ENCODE results near the gene TPPP2. TPM values are rescaled to one million over a fixed set of nuclear protein-coding genes. Genes with fewer than 3 reads are reported as not detected.
A peak's percentile ranks its signal among the peaks of the same experiment; 100 is the strongest.

TPPP2 gene
- total and polyA plus RNA-seq, 4 experiments from 2014 or later, result not detected

DNA sequence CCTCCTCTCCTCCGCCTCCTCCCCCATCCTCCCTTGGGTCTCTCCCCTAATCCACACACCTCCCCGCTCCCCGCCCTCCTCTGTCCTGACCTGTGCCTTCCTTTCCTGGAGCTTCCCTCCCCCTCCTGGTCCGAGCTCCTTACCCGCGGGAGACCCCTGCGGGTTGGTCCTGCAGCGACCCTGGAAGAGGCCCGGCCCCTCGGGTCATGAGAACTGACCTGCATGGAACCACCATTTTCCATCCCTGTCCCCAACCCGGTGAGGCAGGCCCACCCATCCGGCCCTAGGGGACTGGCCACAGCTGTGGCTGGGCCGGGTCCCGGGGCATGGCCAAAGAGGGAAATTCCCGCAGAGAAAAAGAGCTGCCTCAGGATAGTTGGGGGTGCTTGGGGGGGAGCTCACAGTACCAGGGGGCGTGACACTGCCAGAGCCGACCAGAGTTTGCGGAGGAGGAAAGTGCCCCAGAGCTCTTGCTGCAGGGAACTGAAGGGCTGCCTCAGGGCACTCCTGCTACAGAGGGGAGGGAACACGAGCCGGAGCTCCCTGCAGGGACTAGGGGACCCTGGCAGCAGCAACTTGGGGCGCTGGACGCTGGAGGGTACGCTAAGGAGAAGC is 40.7 kb downstream of the TPPP2 start:
- Histone ChIP-seq H3K27me3 (ENCODE audit: insufficient read depth, low read length) (peaks cover 52% of the 10 kb centered on the region), H3K36me3 (ENCODE audit: insufficient read depth, low read length) (no peaks in the 10 kb centered on the region), H3K9me3 (ENCODE audit: control insufficient read depth in 1 of 2, low read length in 2 of 2) (no peaks in the 10 kb centered on the region), H3K4me3 (ENCODE audit: low read length in 2 of 2) (peak overlapping the region; percentile 23 to 42), H3K4me1 (ENCODE audit: insufficient read depth, low read length) (peaks cover 35% of the 10 kb centered on the region), H3K27ac (ENCODE audit: low read depth, low read length) (peak overlapping the region; percentile 25)
- H3K4me3 Mint-ChIP-seq, result peak overlapping the region; percentile 80 to 90 (median 86)
- POLR2A ChIA-PET (ENCODE audit: partially characterized antibody), result interaction anchor here (0.7 to 2.4 kb wide), 13 partner anchors 9 to 674 kb away, joined by 3 to 22 read pairs (median 5); partner anchors contain the start of gene NDRG2
- intact Hi-C loops (cut with micrococcal nuclease), result loop anchor here (1.0 kb wide), 1 partner anchor 17 kb away; no protein-coding TSS in a partner anchor
- H3K9me3 Mint-ChIP-seq, result no peaks in the 10 kb centered on the region
- peaks cover 22 to 41% (median 30%) of the 10 kb centered on the region in 4 donors for H3K4me1 Mint-ChIP-seq
- H3K36me3 Mint-ChIP-seq, result no peaks in the 10 kb centered on the region
- peak overlapping the region; percentile 54 to 88 (median 83) for H3K27ac Mint-ChIP-seq
- CTCF ChIA-PET (ENCODE audit: partially characterized antibody), result interaction anchor here (0.8 to 4.3 kb wide), 11 partner anchors 17 to 100 kb away, joined by 3 to 60 read pairs (median 5); no protein-coding TSS in a partner anchor
- DNase-seq, result peak in 4 of 5 donors; percentile 24 to 33 (median 26)
- H3K27me3 Mint-ChIP-seq, result peaks cover 31 to 50% of the 10 kb centered on the region in 2 donors

DNA sequence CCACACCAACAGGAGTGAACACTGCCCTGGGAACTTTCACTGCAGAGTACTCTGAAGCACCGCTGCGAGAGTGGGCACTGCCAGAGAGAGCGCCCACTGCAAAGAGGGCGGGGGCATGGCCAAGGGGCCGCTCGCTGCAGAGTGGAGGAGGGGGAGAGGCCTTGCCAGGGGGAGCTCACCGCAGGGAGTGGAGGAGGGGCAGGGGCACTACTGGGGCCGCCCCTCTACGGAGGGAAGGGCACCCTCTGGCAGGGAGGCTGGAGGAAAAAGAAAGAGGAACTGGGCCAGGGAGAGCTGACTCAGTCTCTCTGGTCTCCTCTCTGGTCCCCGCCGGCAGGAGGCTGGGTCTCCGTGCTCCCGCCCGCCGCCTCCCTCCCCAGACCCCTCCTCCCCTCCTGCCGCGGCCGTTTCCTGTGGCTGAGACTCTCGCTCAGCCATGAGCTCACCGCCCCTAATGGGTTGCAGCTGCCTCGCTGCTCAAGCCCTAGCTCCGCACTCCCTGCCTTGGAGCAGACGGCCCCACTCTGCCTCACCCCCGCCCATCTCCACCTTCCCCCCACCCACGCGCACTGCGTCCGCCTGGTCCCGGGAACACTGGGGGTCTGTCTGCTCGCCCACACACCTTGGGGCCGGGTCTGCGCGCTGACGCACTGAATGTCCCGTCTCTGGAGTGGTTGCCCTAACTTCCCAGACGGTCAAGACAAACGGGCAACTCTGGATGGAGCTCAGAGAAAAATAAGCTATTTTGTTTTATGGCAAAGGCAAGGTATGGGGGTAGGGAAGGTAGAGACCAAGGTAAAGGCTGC is 41.4 kb downstream of the TPPP2 start:
- Mint-ChIP-seq H3K4me1 (peaks cover 22 to 41% (median 30%) of the 10 kb centered on the region in 4 donors), H3K27me3 (peaks cover 29 to 50% of the 10 kb centered on the region in 2 donors), H3K9me3 (no peaks in the 10 kb centered on the region), H3K36me3 (no peaks in the 10 kb centered on the region), H3K4me3 (peak overlapping the region; percentile 80 to 90 (median 86)), H3K27ac (peak overlapping the region in 6 of 7 donors; percentile 77 to 88 (median 83))
- ChIA-PET POLR2A (ENCODE audit: partially characterized antibody) (interaction anchor here (1.0 to 2.4 kb wide), 11 partner anchors 10 to 56 kb away, joined by 3 to 22 read pairs (median 6); partner anchors contain the start of gene NDRG2), CTCF (ENCODE audit: partially characterized antibody) (interaction anchor here (0.8 to 4.3 kb wide), 13 partner anchors 16 to 100 kb away, joined by 3 to 60 read pairs (median 4); no protein-coding TSS in a partner anchor)
- Histone ChIP-seq H3K9me3 (ENCODE audit: control insufficient read depth in 1 of 2, low read length in 2 of 2) (no peaks in the 10 kb centered on the region), H3K4me1 (ENCODE audit: insufficient read depth, low read length) (peaks cover 35% of the 10 kb centered on the region), H3K36me3 (ENCODE audit: insufficient read depth, low read length) (no peaks in the 10 kb centered on the region), H3K27me3 (ENCODE audit: insufficient read depth, low read length) (peaks cover 52% of the 10 kb centered on the region), H3K27ac (ENCODE audit: low read depth, low read length) (peak overlapping the region; percentile 25), H3K4me3 (ENCODE audit: low read length in 2 of 2) (peak overlapping the region in 1 of 2 donors; percentile 42)
- DNase-seq, result peak in 4 of 5 donors; percentile 23 to 75 (median 32)
- intact Hi-C loops (cut with micrococcal nuclease), result loop anchor here (1.0 kb wide), 1 partner anchor 16 kb away; no protein-coding TSS in a partner anchor

DNA sequence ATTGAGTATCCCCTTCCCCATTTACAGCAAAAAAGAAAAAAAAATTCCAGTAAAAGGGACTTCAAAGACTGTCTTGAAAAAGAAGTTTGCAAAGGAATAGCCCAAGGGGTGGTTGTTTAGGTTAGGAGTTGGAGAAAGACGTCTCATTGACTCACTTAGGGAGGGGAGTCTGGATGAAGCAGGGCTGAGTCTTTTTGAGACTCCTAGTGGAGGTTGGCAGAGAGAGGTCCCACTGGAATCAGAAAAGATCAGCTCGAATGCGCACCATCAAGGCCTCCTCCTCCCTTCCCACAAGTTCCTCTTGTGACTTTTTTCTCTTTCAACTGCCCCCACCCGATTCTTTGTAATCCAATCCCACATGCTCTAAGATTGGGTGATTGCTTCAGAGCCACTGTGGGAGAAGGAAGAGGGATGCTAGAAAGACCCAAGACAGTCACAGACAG is 42.0 kb downstream of the TPPP2 start:
- POLR2A ChIA-PET (ENCODE audit: partially characterized antibody), result interaction anchor here (2.1 to 2.4 kb wide), 3 partner anchors 15 to 32 kb away, joined by 7 to 22 read pairs (median 20); no protein-coding TSS in a partner anchor
- no peak for DNase-seq
- Mint-ChIP-seq H3K27me3 (peaks cover 26 to 46% of the 10 kb centered on the region in 2 donors), H3K9me3 (no peaks in the 10 kb centered on the region), H3K4me3 (peak overlapping the region in 6 of 8 donors; percentile 83 to 90 (median 86)), H3K36me3 (no peaks in the 10 kb centered on the region), H3K4me1 (peaks cover 22 to 41% (median 30%) of the 10 kb centered on the region in 4 donors), H3K27ac (peak overlapping the region in 5 of 7 donors; percentile 31 to 81 (median 52))
- Histone ChIP-seq H3K9me3 (ENCODE audit: control insufficient read depth in 1 of 2, low read length in 2 of 2) (no peaks in the 10 kb centered on the region), H3K27ac (ENCODE audit: low read depth, low read length) (no peak overlapping the region), H3K4me1 (ENCODE audit: insufficient read depth, low read length) (peaks cover 35% of the 10 kb centered on the region), H3K27me3 (ENCODE audit: insufficient read depth, low read length) (peaks cover 52% of the 10 kb centered on the region), H3K36me3 (ENCODE audit: insufficient read depth, low read length) (no peaks in the 10 kb centered on the region), H3K4me3 (ENCODE audit: low read length in 2 of 2) (no peak overlapping the region)
- intact Hi-C loops (cut with micrococcal nuclease), result no loop called here
- CTCF ChIA-PET (ENCODE audit: partially characterized antibody), result interaction anchor here (0.8 to 4.3 kb wide), 11 partner anchors 16 to 101 kb away, joined by 3 to 60 read pairs (median 5); no protein-coding TSS in a partner anchor

DNA sequence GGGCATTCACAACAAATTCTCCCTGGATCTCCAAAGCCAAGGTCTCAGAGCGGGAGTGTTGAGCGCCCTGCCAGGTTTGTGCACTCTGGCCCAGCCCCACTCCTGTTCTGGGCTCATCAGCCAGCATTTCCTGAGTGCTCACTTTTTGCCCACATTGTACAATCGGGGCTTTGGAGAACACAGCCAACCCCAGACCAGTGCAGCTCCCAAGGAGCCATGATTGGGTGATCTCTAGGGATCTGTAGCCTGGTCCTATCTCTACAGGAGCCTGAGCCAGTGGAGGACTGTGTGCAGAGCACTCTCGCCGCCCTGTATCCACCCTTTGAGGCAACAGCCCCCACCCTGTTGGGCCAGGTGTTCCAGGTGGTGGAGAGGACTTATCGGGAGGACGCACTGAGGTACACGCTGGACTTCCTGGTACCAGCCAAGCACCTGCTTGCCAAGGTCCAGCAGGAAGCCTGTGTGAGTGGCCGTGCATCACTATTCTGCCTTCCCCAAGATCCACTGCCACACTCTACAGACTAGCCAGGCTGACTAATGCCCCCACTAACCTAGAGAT is 42.8 kb downstream of the TPPP2 start:
- no peak overlapping the region for H3K27ac ChIP-seq (ENCODE audit: low read depth, low read length)
- intact Hi-C loops (cut with micrococcal nuclease), result no loop called here
- no peaks in the 10 kb centered on the region for H3K36me3 ChIP-seq (ENCODE audit: insufficient read depth, low read length)
- CTCF ChIA-PET (ENCODE audit: partially characterized antibody), result interaction anchor here (1.4 to 4.3 kb wide), 4 partner anchors 20 to 58 kb away, joined by 4 to 60 read pairs (median 32); no protein-coding TSS in a partner anchor
- H3K27me3 ChIP-seq (ENCODE audit: insufficient read depth, low read length), result peaks cover 46% of the 10 kb centered on the region
- DNase-seq, result no peak
- H3K4me1 ChIP-seq (ENCODE audit: insufficient read depth, low read length), result peaks cover 35% of the 10 kb centered on the region
- POLR2A ChIA-PET (ENCODE audit: partially characterized antibody), result no interaction called here
- H3K27me3 Mint-ChIP-seq, result peaks cover 21 to 41% of the 10 kb centered on the region in 2 donors
- H3K4me3 ChIP-seq (ENCODE audit: low read length in 2 of 2), result no peak overlapping the region
- no peak overlapping the region for H3K27ac Mint-ChIP-seq
- H3K9me3 Mint-ChIP-seq, result no peaks in the 10 kb centered on the region
- peak overlapping the region in 2 of 8 donors; percentile 52 to 86 for H3K4me3 Mint-ChIP-seq
- no peaks in the 10 kb centered on the region for H3K36me3 Mint-ChIP-seq
- H3K4me1 Mint-ChIP-seq, result peaks cover 22 to 41% (median 30%) of the 10 kb centered on the region in 4 donors
- no peaks in the 10 kb centered on the region for H3K9me3 ChIP-seq (ENCODE audit: control insufficient read depth in 1 of 2, low read length in 2 of 2)

DNA sequence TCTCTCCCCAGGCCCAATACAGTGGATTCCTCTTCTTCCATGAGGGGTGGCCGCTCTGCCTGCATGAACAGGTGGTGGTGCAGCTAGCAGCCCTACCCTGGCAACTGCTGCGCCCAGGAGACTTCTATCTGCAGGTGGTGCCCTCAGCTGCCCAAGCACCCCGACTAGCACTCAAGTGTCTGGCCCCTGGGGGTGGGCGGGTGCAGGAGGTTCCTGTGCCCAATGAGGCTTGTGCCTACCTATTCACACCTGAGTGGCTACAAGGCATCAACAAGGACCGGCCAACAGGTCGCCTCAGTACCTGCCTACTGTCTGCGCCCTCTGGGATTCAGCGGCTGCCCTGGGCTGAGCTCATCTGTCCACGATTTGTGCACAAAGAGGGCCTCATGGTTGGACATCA is 43.9 kb downstream of the TPPP2 start:
- Histone ChIP-seq H3K36me3 (ENCODE audit: insufficient read depth, low read length) (no peaks in the 10 kb centered on the region), H3K9me3 (ENCODE audit: control insufficient read depth in 1 of 2, low read length in 2 of 2) (no peaks in the 10 kb centered on the region), H3K4me3 (ENCODE audit: low read length in 2 of 2) (no peak overlapping the region), H3K27me3 (ENCODE audit: insufficient read depth, low read length) (peaks cover 38% of the 10 kb centered on the region), H3K27ac (ENCODE audit: low read depth, low read length) (no peak overlapping the region), H3K4me1 (ENCODE audit: insufficient read depth, low read length) (peaks cover 29% of the 10 kb centered on the region)
- peaks cover 15 to 34% (median 24%) of the 10 kb centered on the region in 4 donors for H3K4me1 Mint-ChIP-seq
- H3K27ac Mint-ChIP-seq, result no peak overlapping the region
- H3K27me3 Mint-ChIP-seq, result peaks cover 14 to 33% of the 10 kb centered on the region in 2 donors
- H3K9me3 Mint-ChIP-seq, result no peaks in the 10 kb centered on the region
- ChIA-PET POLR2A (ENCODE audit: partially characterized antibody) (no interaction called here), CTCF (ENCODE audit: partially characterized antibody) (interaction anchor here (4.3 kb wide), 1 partner anchor 31 kb away, joined by 60 read pairs; no protein-coding TSS in a partner anchor)
- H3K36me3 Mint-ChIP-seq, result no peaks in the 10 kb centered on the region
- intact Hi-C loops (cut with micrococcal nuclease), result no loop called here
- no peak for DNase-seq
- no peak overlapping the region for H3K4me3 Mint-ChIP-seq

DNA sequence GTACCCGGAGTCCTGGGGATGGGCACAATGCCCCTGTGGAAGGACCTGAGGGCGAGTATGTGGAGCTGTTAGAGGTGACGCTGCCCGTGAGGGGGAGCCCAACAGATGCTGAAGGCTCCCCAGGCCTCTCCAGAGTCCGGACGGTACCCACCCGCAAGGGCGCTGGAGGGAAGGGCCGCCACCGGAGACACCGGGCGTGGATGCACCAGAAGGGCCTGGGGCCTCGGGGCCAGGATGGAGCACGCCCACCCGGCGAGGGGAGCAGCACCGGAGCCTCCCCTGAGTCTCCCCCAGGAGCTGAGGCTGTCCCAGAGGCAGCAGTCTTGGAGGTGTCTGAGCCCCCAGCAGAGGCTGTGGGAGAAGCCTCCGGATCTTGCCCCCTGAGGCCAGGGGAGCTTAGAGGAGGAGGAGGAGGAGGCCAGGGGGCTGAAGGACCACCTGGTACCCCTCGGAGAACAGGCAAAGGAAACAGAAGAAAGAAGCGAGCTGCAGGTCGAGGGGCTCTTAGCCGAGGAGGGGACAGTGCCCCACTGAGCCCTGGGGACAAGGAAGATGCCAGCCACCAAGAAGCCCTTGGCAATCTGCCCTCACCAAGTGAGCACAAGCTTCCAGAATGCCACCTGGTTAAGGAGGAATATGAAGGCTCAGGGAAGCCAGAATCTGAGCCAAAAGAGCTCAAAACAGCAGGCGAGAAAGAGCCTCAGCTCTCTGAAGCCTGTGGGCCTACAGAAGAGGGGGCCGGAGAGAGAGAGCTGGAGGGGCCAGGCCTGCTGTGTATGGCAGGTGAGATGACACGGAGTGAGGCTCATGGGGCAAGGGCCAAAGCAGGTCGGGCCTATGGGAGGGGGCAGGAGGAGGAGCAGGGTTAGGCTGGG is 44.6 kb downstream of the TPPP2 start:
- Mint-ChIP-seq H3K27me3 (peaks cover 11 to 27% of the 10 kb centered on the region in 2 donors), H3K4me3 (no peak overlapping the region), H3K27ac (no peak overlapping the region), H3K36me3 (no peaks in the 10 kb centered on the region), H3K4me1 (peaks cover 11 to 27% (median 17%) of the 10 kb centered on the region in 4 donors), H3K9me3 (no peaks in the 10 kb centered on the region)
- Histone ChIP-seq H3K36me3 (ENCODE audit: insufficient read depth, low read length) (no peaks in the 10 kb centered on the region), H3K4me3 (ENCODE audit: low read length in 2 of 2) (no peak overlapping the region), H3K27ac (ENCODE audit: low read depth, low read length) (no peak overlapping the region), H3K9me3 (ENCODE audit: control insufficient read depth in 1 of 2, low read length in 2 of 2) (no peaks in the 10 kb centered on the region), H3K4me1 (ENCODE audit: insufficient read depth, low read length) (peaks cover 21% of the 10 kb centered on the region), H3K27me3 (ENCODE audit: insufficient read depth, low read length) (peaks cover 31% of the 10 kb centered on the region)
- CTCF ChIA-PET (ENCODE audit: partially characterized antibody), result interaction anchor here (1.6 kb wide), 1 partner anchor 30 kb away, joined by 9 read pairs; no protein-coding TSS in a partner anchor
- POLR2A ChIA-PET (ENCODE audit: partially characterized antibody), result interaction anchor here (1.0 kb wide), 1 partner anchor 22 kb away, joined by 3 read pairs; no protein-coding TSS in a partner anchor
- intact Hi-C loops (cut with micrococcal nuclease), result no loop called here
- DNase-seq, result no peak
